DMS 273 (cell line): ENCODE measurements around the gene LIAS.
"Not testable (repeated sequence)": the region's sequence is repeated elsewhere in the genome, so short reads cannot be mapped to it uniquely, and the experiment has no call there.

ENCODE experiments used
- DNase-seq: peaks from one replicate; lab custom pipeline; 2025; ENCODE audit not compliant: unreplicated experiment; lab: John Stamatoyannopoulos, UW

The LIAS gene

GRCh38 chr4:39495446-39496213, 36.8 kb downstream of the LIAS start:
- peak; percentile 1 for DNase-seq

- no peak for DNase-seq
Measured at GRCh38 chr4:39497909-39498726, 39.3 kb downstream of the LIAS start.

GRCh38 chr4:39498727-39499020, 39.8 kb downstream of the LIAS start:
- DNase-seq: no peak

GRCh38 chr4:39502019-39502663, 43.3 kb downstream of the LIAS start:
- DNase-seq: no peak

GRCh38 chr4:39502664-39503035, 43.8 kb downstream of the LIAS start:
- DNase-seq: not testable (repeated sequence)

- no peak for DNase-seq
Measured at GRCh38 chr4:39504538-39504937, 45.7 kb downstream of the LIAS start.

GRCh38 chr4:39505581-39505980, 46.7 kb downstream of the LIAS start:
- no peak for DNase-seq

GRCh38 chr4:39510348-39510929, 51.6 kb downstream of the LIAS start:
- no peak for DNase-seq

GRCh38 chr4:39514266-39514665, 55.4 kb downstream of the LIAS start:
- DNase-seq: not testable (repeated sequence)

GRCh38 chr4:39514888-39515401, 56.1 kb downstream of the LIAS start:
- no peak for DNase-seq

- not testable (repeated sequence) for DNase-seq
Measured at GRCh38 chr4:39515669-39516401, 57.0 kb downstream of the LIAS start.

GRCh38 chr4:39516407-39516966, 57.6 kb downstream of the LIAS start:
- no peak for DNase-seq

- no peak for DNase-seq
Measured at GRCh38 chr4:39518484-39518883, 59.6 kb downstream of the LIAS start.

- DNase-seq: no peak
Measured at GRCh38 chr4:39521253-39521919, 62.5 kb downstream of the LIAS start.

GRCh38 chr4:39522068-39522467, 63.2 kb downstream of the LIAS start:
- no peak for DNase-seq

GRCh38 chr4:39524161-39524957, 65.5 kb downstream of the LIAS start:
- no peak for DNase-seq

- peak; percentile 25 for DNase-seq
Measured at GRCh38 chr4:39525822-39526690, 67.2 kb downstream of the LIAS start.

GRCh38 chr4:39526765-39527295, 68.0 kb downstream of the LIAS start:
- no peak for DNase-seq
